WTC11 (cell line): ENCODE measurements around the gene CREM. TPM values are rescaled to one million over a fixed set of nuclear protein-coding genes. Genes with fewer than 3 reads are reported as not detected.

Experiments
- ATAC-seq: fragments of 200-7000 bp; cut with Tn5 transposase; 2 replicates; pipeline ENCODE4 v1.10.0; 2021; ENCODE audit warnings: mild to moderate bottlenecking, moderate library complexity
- CTCF ChIA-PET: fragments of 300-600 bp; sonication (Branson Sonifier 250); formaldehyde crosslinking; loops from one replicate; lab custom pipeline; 2021; ENCODE audit warnings: antibody characterized with exemption; lab: Charles Lee
- POLR2A ChIA-PET: fragments of 350-600 bp; sonication (Branson Sonifier 250); formaldehyde crosslinking; loops from one replicate; lab custom pipeline; 2021; ENCODE audit warnings: antibody characterized with exemption; lab: Charles Lee
- DNase-seq: peaks from one replicate; pipeline ENCODE4 v3.0.0; 2021; ENCODE audit warnings: low spot score
- H3K27ac Mint-ChIP-seq: 2 replicates; pipeline ENCODE4 v1.8.0; 2021; ENCODE audit warnings: mixed read lengths
- H3K27me3 Mint-ChIP-seq: 2 replicates; pipeline ENCODE4 v1.8.0; 2021; ENCODE audit warnings: low read depth, mild to moderate bottlenecking, moderate library complexity, mixed read lengths
- H3K36me3 Mint-ChIP-seq: 2 replicates; pipeline ENCODE4 v1.8.0; 2021; ENCODE audit warnings: mixed read lengths
- H3K4me1 Mint-ChIP-seq: 2 replicates; pipeline ENCODE4 v1.8.0; 2022; ENCODE audit warnings: mixed read lengths
- H3K4me3 Mint-ChIP-seq: 2 replicates; pipeline ENCODE4 v1.8.0; 2021; ENCODE audit warnings: mild to moderate bottlenecking, moderate library complexity, mixed read lengths
- H3K9me3 Mint-ChIP-seq: 2 replicates; pipeline ENCODE4 v1.8.0; 2021; ENCODE audit warnings: mixed read lengths
- ATF2 ChIP-seq: sonication (generic); formaldehyde crosslinking; IDR thresholded peaks from 2 replicates; pipeline ENCODE4 v1.8.1; 2022; ENCODE audit warnings: low read depth, missing genetic modification reagents, borderline replicate concordance
- ATF3 ChIP-seq: sonication (generic); formaldehyde crosslinking; conservative IDR thresholded peaks from 2 replicates; pipeline ENCODE4 v1.8.1; 2022; ENCODE audit warnings: mild to moderate bottlenecking, missing genetic modification reagents
- CREB1 ChIP-seq: sonication (generic); formaldehyde crosslinking; IDR thresholded peaks from 2 replicates; pipeline ENCODE4 v1.8.0; 2023; ENCODE audit warnings: mild to moderate bottlenecking, missing genetic modification reagents
- ESRRA ChIP-seq: sonication (generic); formaldehyde crosslinking; IDR thresholded peaks from 2 replicates; pipeline ENCODE4 v1.8.1; 2022; ENCODE audit warnings: mild to moderate bottlenecking, missing genetic modification reagents, borderline replicate concordance
- ETV6 ChIP-seq: sonication (generic); formaldehyde crosslinking; IDR thresholded peaks from 2 replicates; pipeline ENCODE4 v1.8.1; 2022; ENCODE audit warnings: mild to moderate bottlenecking, missing genetic modification reagents
- FOXP1 ChIP-seq: sonication (generic); formaldehyde crosslinking; IDR thresholded peaks from 2 replicates; pipeline ENCODE4 v1.8.0; 2022; ENCODE audit warnings: missing genetic modification reagents, mild to moderate bottlenecking, moderate library complexity, borderline replicate concordance
- GTF2I ChIP-seq: fragments of 250-450 bp; sonication (Bioruptor Pico); conservative IDR thresholded peaks from 2 replicates; pipeline ENCODE4 v1.4.0; 2021; ENCODE audit warnings: mild to moderate bottlenecking
- JUN ChIP-seq: sonication (generic); formaldehyde crosslinking; IDR thresholded peaks from 2 replicates; pipeline ENCODE4 v1.8.0; 2023; ENCODE audit warnings: mild to moderate bottlenecking, missing genetic modification reagents
- ZNF219 ChIP-seq: sonication (generic); formaldehyde crosslinking; IDR thresholded peaks from 2 replicates; pipeline ENCODE4 v1.8.0; 2023; ENCODE audit warnings: missing genetic modification reagents, mild to moderate bottlenecking, borderline replicate concordance
- ZNF232 ChIP-seq: sonication (generic); formaldehyde crosslinking; IDR thresholded peaks from 2 replicates; pipeline ENCODE4 v1.8.0; 2022; ENCODE audit warnings: mild to moderate bottlenecking, missing genetic modification reagents
- ZNF317 ChIP-seq: sonication (generic); formaldehyde crosslinking; IDR thresholded peaks from 2 replicates; pipeline ENCODE4 v1.8.1; 2023; ENCODE audit warnings: low read depth, mild to moderate bottlenecking, moderate library complexity, missing genetic modification reagents, borderline replicate concordance
- ZNF423 ChIP-seq: fragments of 250-450 bp; sonication (Bioruptor Pico); IDR thresholded peaks from 2 replicates; pipeline ENCODE4 v2.1.2; 2022; ENCODE audit warnings: mild to moderate bottlenecking, moderate library complexity
- total RNA-seq: library from RNA; stranded (reverse); gene quantifications from 3 replicates; pipeline ENCODE4 v1.2.3, GENCODE V29; 2021
- TF ChIP-seq, protein P1 (sequence below): fragments of 250-450 bp; sonication (Bioruptor Pico); IDR thresholded peaks from 2 replicates; pipeline ENCODE4 v1.8.0; 2021; ENCODE audit warnings: mild to moderate bottlenecking
- TF ChIP-seq, protein P2 (sequence below): fragments of 250-450 bp; sonication (Bioruptor Pico); IDR thresholded peaks from 2 replicates; pipeline ENCODE4 v1.9.0; 2021; ENCODE audit warnings: mild to moderate bottlenecking
- TF ChIP-seq, protein P3 (sequence below): fragments of 250-450 bp; sonication (Bioruptor Pico); IDR thresholded peaks from 2 replicates; pipeline ENCODE4 v2.1.2; 2022; ENCODE audit warnings: mild to moderate bottlenecking, moderate library complexity
- TF ChIP-seq, protein P4 (sequence below): sonication (generic); formaldehyde crosslinking; IDR thresholded peaks from 2 replicates; pipeline ENCODE4 v1.8.1; 2023; ENCODE audit warnings: mild to moderate bottlenecking, missing genetic modification reagents, borderline replicate concordance
- TF ChIP-seq, protein P5 (sequence below): sonication (generic); formaldehyde crosslinking; IDR thresholded peaks from 2 replicates; pipeline ENCODE4 v1.8.1; 2023; ENCODE audit warnings: mild to moderate bottlenecking, moderate library complexity, missing genetic modification reagents
- TF ChIP-seq, protein P6 (sequence below): sonication (generic); formaldehyde crosslinking; conservative IDR thresholded peaks from 2 replicates; pipeline ENCODE4 v1.8.1; 2023; ENCODE audit warnings: mild to moderate bottlenecking, low read depth, missing genetic modification reagents, moderate library complexity

The CREM gene
- total RNA-seq, 1 experiment from 2014 or later = 23.6 TPM

DNA sequence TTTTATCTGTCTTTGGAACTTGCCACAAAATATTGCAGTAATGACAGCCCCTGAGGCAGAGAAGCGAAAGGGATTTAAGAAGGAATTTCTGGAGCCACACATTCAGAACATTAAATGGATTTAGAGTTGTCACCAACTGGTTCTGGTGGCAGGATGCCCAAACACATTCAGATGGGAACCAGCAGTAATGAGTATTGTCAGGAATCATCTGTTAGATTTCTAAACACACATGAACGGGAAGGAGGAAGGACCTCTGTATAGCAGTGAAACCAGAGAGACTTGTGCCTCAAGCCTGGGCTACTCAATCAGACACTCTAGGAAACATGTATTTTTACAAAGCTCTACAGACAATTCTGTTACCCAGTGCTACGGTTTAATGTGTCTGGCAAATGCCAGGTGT is 105.9 kb downstream of the CREM start:
- H3K9me3 Mint-ChIP-seq = no peaks in the 10 kb centered on the region
- TF ChIP-seq ETV6 (CRISPR knock-in tag) = no peak
- TF ChIP-seq, protein P1, sequence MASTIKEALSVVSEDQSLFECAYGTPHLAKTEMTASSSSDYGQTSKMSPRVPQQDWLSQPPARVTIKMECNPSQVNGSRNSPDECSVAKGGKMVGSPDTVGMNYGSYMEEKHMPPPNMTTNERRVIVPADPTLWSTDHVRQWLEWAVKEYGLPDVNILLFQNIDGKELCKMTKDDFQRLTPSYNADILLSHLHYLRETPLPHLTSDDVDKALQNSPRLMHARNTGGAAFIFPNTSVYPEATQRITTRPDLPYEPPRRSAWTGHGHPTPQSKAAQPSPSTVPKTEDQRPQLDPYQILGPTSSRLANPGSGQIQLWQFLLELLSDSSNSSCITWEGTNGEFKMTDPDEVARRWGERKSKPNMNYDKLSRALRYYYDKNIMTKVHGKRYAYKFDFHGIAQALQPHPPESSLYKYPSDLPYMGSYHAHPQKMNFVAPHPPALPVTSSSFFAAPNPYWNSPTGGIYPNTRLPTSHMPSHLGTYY (CRISPR knock-in tag) = no peak
- TF ChIP-seq ZNF232 = no peak
- TF ChIP-seq, protein P2, sequence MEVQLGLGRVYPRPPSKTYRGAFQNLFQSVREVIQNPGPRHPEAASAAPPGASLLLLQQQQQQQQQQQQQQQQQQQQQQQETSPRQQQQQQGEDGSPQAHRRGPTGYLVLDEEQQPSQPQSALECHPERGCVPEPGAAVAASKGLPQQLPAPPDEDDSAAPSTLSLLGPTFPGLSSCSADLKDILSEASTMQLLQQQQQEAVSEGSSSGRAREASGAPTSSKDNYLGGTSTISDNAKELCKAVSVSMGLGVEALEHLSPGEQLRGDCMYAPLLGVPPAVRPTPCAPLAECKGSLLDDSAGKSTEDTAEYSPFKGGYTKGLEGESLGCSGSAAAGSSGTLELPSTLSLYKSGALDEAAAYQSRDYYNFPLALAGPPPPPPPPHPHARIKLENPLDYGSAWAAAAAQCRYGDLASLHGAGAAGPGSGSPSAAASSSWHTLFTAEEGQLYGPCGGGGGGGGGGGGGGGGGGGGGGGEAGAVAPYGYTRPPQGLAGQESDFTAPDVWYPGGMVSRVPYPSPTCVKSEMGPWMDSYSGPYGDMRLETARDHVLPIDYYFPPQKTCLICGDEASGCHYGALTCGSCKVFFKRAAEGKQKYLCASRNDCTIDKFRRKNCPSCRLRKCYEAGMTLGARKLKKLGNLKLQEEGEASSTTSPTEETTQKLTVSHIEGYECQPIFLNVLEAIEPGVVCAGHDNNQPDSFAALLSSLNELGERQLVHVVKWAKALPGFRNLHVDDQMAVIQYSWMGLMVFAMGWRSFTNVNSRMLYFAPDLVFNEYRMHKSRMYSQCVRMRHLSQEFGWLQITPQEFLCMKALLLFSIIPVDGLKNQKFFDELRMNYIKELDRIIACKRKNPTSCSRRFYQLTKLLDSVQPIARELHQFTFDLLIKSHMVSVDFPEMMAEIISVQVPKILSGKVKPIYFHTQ (CRISPR knock-in tag) = no peak
- TF ChIP-seq ZNF423 = no peak
- TF ChIP-seq ZNF317 (CRISPR knock-in tag) = no peak
- no peak for TF ChIP-seq ATF3 (CRISPR knock-in tag)
- no peak for TF ChIP-seq FOXP1 (CRISPR knock-in tag)
- TF ChIP-seq, protein P3, sequence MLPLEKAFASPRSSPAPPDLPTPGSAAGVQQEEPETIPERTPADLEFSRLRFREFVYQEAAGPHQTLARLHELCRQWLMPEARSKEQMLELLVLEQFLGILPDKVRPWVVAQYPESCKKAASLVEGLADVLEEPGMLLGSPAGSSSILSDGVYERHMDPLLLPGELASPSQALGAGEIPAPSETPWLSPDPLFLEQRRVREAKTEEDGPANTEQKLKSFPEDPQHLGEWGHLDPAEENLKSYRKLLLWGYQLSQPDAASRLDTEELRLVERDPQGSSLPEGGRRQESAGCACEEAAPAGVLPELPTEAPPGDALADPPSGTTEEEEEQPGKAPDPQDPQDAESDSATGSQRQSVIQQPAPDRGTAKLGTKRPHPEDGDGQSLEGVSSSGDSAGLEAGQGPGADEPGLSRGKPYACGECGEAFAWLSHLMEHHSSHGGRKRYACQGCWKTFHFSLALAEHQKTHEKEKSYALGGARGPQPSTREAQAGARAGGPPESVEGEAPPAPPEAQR (CRISPR knock-in tag) = no peak
- TF ChIP-seq, protein P4, sequence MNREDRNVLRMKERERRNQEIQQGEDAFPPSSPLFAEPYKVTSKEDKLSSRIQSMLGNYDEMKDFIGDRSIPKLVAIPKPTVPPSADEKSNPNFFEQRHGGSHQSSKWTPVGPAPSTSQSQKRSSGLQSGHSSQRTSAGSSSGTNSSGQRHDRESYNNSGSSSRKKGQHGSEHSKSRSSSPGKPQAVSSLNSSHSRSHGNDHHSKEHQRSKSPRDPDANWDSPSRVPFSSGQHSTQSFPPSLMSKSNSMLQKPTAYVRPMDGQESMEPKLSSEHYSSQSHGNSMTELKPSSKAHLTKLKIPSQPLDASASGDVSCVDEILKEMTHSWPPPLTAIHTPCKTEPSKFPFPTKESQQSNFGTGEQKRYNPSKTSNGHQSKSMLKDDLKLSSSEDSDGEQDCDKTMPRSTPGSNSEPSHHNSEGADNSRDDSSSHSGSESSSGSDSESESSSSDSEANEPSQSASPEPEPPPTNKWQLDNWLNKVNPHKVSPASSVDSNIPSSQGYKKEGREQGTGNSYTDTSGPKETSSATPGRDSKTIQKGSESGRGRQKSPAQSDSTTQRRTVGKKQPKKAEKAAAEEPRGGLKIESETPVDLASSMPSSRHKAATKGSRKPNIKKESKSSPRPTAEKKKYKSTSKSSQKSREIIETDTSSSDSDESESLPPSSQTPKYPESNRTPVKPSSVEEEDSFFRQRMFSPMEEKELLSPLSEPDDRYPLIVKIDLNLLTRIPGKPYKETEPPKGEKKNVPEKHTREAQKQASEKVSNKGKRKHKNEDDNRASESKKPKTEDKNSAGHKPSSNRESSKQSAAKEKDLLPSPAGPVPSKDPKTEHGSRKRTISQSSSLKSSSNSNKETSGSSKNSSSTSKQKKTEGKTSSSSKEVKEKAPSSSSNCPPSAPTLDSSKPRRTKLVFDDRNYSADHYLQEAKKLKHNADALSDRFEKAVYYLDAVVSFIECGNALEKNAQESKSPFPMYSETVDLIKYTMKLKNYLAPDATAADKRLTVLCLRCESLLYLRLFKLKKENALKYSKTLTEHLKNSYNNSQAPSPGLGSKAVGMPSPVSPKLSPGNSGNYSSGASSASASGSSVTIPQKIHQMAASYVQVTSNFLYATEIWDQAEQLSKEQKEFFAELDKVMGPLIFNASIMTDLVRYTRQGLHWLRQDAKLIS (CRISPR knock-in tag) = no peak
- TF ChIP-seq, protein P5, sequence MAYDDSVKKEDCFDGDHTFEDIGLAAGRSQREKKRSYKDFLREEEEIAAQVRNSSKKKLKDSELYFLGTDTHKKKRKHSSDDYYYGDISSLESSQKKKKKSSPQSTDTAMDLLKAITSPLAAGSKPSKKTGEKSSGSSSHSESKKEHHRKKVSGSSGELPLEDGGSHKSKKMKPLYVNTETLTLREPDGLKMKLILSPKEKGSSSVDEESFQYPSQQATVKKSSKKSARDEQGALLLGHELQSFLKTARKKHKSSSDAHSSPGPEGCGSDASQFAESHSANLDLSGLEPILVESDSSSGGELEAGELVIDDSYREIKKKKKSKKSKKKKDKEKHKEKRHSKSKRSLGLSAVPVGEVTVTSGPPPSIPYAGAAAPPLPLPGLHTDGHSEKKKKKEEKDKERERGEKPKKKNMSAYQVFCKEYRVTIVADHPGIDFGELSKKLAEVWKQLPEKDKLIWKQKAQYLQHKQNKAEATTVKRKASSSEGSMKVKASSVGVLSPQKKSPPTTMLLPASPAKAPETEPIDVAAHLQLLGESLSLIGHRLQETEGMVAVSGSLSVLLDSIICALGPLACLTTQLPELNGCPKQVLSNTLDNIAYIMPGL = no peak
- TF ChIP-seq CREB1 (CRISPR knock-in tag) = no peak
- no peak for TF ChIP-seq GTF2I (CRISPR knock-in tag)
- no peak for TF ChIP-seq ATF2 (CRISPR knock-in tag)
- TF ChIP-seq JUN (CRISPR knock-in tag) = no peak
- TF ChIP-seq, protein P6, sequence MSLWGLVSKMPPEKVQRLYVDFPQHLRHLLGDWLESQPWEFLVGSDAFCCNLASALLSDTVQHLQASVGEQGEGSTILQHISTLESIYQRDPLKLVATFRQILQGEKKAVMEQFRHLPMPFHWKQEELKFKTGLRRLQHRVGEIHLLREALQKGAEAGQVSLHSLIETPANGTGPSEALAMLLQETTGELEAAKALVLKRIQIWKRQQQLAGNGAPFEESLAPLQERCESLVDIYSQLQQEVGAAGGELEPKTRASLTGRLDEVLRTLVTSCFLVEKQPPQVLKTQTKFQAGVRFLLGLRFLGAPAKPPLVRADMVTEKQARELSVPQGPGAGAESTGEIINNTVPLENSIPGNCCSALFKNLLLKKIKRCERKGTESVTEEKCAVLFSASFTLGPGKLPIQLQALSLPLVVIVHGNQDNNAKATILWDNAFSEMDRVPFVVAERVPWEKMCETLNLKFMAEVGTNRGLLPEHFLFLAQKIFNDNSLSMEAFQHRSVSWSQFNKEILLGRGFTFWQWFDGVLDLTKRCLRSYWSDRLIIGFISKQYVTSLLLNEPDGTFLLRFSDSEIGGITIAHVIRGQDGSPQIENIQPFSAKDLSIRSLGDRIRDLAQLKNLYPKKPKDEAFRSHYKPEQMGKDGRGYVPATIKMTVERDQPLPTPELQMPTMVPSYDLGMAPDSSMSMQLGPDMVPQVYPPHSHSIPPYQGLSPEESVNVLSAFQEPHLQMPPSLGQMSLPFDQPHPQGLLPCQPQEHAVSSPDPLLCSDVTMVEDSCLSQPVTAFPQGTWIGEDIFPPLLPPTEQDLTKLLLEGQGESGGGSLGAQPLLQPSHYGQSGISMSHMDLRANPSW (CRISPR knock-in tag) = no peak
- TF ChIP-seq ESRRA (CRISPR knock-in tag) = no peak
- no peak for TF ChIP-seq ZNF219 (CRISPR knock-in tag)
- TF ChIP-seq, all 79 proteins: peak for 0
- H3K4me3 Mint-ChIP-seq = no peak overlapping the region
- H3K4me1 Mint-ChIP-seq = peaks cover 8% of the 10 kb centered on the region
- H3K27me3 Mint-ChIP-seq = no peaks in the 10 kb centered on the region
- ATAC-seq = no peak
- ChIA-PET POLR2A (no interaction called here), CTCF (no interaction called here)
- H3K27ac Mint-ChIP-seq = no peak overlapping the region; the same call in 1 of the 2 replicates
- DNase-seq = no peak
- no peaks in the 10 kb centered on the region for H3K36me3 Mint-ChIP-seq
